Osteocyte (in vitro differentiated cells): Measurements from ENCODE around the gene SCAI. TPM values are rescaled to one million over a fixed set of nuclear protein-coding genes. Genes with fewer than 3 reads are reported as not detected.

ENCODE experiments used
- DNase-seq: peaks from one replicate; pipeline ENCODE4 v3.0.0; 2021; ENCODE audit warnings: mixed read lengths; ENCODE audit not compliant: unreplicated experiment; ENCODE audit errors: extremely low spot score
- H3K27ac Mint-ChIP-seq: one replicate; pipeline ENCODE4 v1.8.0; 2021; ENCODE audit warnings: mild to moderate bottlenecking, mixed read lengths; ENCODE audit not compliant: unreplicated experiment
- H3K27me3 Mint-ChIP-seq: one replicate; pipeline ENCODE4 v1.8.0; 2021; ENCODE audit warnings: mixed read lengths; ENCODE audit not compliant: unreplicated experiment
- H3K36me3 Mint-ChIP-seq: one replicate; pipeline ENCODE4 v1.8.0; 2021; ENCODE audit warnings: mixed read lengths; ENCODE audit not compliant: unreplicated experiment
- H3K4me1 Mint-ChIP-seq: one replicate; pipeline ENCODE4 v1.8.0; 2021; ENCODE audit warnings: mixed read lengths; ENCODE audit not compliant: unreplicated experiment
- H3K4me3 Mint-ChIP-seq: one replicate; pipeline ENCODE4 v1.8.0; 2021; ENCODE audit warnings: mild to moderate bottlenecking, moderate library complexity, mixed read lengths; ENCODE audit not compliant: unreplicated experiment
- H3K9me3 Mint-ChIP-seq: one replicate; pipeline ENCODE4 v1.8.0; 2021; ENCODE audit warnings: mixed read lengths; ENCODE audit not compliant: unreplicated experiment
- total RNA-seq: library from RNA; stranded (reverse); gene quantifications from 2 replicates; pipeline ENCODE4 v1.2.1, GENCODE V29; 2021
- TF ChIP-seq, protein P1 (sequence below): fragments of 200-600 bp; sonication (generic); IDR thresholded peaks from 2 replicates; pipeline ENCODE4 v1.5.0; 2021; ENCODE audit warnings: antibody characterized with exemption, mild to moderate bottlenecking, moderate library complexity

The SCAI gene
- total RNA-seq, 1 donor from 2014 or later = 8.6 TPM

DNA sequence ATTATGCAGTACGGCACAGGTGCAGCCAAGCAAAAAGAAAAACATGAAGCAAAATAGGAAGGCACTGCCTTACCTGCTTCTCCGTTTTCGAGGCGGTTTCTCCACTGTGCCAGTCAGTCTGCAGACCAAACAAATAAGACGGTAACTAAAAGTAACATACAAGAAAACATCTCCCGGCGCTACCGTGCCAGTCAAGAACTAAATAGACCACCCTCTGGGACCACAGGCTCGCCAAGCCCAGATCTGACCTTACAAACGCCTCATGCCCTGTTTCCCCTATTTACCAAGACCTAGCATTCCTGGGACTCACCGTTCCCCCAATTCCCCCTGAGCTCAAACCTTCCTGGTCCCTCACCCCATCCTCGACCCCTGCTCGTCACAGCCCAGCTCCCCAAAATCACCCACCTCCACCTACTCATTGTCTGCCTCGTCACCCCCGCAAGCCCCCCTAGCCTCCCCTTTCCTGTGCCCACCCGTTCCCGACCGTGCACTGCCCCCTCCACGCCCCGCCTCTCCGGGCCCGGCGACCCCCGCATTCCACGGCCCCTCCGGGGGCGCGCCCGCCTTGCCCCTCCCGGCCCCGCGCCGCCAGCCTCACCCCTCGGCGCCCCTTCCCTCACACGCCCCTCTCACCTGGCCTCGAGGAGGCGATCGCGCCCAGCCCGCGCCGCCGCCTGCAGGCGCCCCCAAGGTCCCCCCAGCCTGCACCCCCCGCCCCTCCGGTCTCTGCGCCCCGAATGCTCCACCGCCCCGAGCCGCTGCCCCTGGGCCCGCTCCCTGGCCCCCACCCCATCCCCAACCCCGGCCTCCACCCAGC, 560 bp downstream of the SCAI start:
- Mint-ChIP-seq H3K4me3 (peak overlapping the region; percentile 93), H3K9me3 (no peaks in the 10 kb centered on the region), H3K27me3 (no peaks in the 10 kb centered on the region), H3K4me1 (peaks cover 14% of the 10 kb centered on the region), H3K27ac (peak overlapping the region; percentile 62), H3K36me3 (peaks cover 5% of the 10 kb centered on the region)
- peak; percentile 81 for DNase-seq
- TF ChIP-seq, protein P1, sequence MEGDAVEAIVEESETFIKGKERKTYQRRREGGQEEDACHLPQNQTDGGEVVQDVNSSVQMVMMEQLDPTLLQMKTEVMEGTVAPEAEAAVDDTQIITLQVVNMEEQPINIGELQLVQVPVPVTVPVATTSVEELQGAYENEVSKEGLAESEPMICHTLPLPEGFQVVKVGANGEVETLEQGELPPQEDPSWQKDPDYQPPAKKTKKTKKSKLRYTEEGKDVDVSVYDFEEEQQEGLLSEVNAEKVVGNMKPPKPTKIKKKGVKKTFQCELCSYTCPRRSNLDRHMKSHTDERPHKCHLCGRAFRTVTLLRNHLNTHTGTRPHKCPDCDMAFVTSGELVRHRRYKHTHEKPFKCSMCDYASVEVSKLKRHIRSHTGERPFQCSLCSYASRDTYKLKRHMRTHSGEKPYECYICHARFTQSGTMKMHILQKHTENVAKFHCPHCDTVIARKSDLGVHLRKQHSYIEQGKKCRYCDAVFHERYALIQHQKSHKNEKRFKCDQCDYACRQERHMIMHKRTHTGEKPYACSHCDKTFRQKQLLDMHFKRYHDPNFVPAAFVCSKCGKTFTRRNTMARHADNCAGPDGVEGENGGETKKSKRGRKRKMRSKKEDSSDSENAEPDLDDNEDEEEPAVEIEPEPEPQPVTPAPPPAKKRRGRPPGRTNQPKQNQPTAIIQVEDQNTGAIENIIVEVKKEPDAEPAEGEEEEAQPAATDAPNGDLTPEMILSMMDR = no peak

DNA sequence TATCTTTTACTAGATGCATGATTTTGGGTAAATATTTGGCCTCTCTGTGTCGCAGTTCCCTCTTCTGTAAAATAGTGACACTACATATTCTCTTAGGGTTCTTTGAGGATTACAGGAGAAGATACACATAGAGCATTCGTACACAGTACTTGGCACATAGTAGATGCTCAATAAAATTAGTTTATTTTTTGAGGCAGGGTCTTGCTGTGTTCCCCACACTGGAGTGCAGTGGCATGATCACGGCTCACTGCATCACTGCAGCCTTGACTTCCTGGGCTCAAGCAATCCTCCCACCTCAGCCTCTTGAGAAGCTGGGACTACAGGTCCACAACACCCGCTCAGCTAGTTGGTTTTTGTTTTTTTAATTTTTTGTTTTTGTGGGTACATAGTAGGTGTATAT, 1.6 kb downstream of the SCAI start:
- H3K4me1 Mint-ChIP-seq = peaks cover 21% of the 10 kb centered on the region
- H3K27me3 Mint-ChIP-seq = no peaks in the 10 kb centered on the region
- no peak for DNase-seq
- H3K4me3 Mint-ChIP-seq = peak overlapping the region; percentile 93
- TF ChIP-seq, protein P1 = no peak
- no peaks in the 10 kb centered on the region for H3K9me3 Mint-ChIP-seq
- H3K27ac Mint-ChIP-seq = no peak overlapping the region
- peaks cover 1% of the 10 kb centered on the region for H3K36me3 Mint-ChIP-seq

DNA sequence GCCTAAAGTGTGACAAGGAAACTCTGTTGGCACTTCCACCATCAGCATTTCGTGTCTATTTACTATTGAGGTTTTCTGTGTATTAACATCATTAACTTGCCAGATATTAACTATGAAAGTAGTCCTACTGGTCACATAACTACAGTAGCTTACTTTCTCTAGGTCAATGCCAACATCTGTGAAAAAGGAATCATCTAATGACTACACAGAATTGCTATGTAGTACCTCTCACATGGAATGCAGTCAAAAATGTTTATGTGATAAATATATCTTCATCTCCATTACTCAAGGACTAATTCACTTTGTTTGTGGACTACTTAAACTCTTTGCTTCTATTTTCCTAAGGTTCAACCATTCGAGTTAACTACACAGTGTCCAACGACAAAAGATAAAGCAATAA, 2.1 kb downstream of the SCAI start:
- no peak overlapping the region for H3K27ac Mint-ChIP-seq
- H3K4me3 Mint-ChIP-seq = no peak overlapping the region
- H3K27me3 Mint-ChIP-seq = no peaks in the 10 kb centered on the region
- DNase-seq = no peak
- TF ChIP-seq, protein P1 = no peak
- no peaks in the 10 kb centered on the region for H3K9me3 Mint-ChIP-seq
- H3K36me3 Mint-ChIP-seq = peaks cover 1% of the 10 kb centered on the region
- peaks cover 21% of the 10 kb centered on the region for H3K4me1 Mint-ChIP-seq

DNA sequence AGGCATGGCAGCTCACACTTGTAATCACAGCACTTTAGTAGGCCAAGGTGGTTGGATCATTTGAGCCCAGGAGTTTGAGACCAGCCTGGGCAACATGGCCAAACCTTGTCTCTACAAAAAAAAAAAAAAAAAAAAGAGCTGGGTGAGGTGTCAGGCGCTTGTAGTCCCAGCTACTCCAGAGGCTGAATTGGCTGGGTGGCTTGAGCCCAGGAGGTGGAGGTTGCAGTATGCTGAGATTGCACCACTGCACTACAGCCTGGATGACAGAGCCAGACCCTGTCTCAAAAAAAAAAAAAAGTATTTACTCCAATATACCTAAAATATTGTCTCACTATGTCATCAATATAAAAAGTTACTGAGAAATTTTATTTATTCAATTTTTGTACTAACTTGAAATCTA, 2.8 kb downstream of the SCAI start:
- Mint-ChIP-seq H3K4me3 (no peak overlapping the region), H3K27ac (no peak overlapping the region), H3K9me3 (no peaks in the 10 kb centered on the region), H3K4me1 (peaks cover 21% of the 10 kb centered on the region), H3K36me3 (peaks cover 1% of the 10 kb centered on the region), H3K27me3 (no peaks in the 10 kb centered on the region)
- DNase-seq = no peak
- TF ChIP-seq, protein P1 = no peak

DNA sequence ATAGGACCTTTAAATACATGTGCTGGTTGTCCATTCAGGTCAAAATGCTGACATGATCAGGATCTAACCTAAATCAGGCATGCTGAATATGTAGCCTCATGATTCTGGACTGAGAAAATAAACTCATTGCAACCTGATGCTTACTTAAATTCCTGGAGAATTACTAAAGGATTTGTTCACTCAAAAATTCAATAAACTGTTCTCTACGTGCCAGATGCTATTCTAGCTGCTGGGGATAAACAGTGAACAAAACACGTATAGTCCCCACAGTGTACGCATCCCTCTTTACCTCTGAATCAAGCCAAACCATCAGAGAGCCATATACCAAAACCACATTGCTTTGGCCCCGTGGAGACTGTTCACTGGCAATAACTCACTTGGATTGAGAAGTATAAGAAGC, 6.1 kb downstream of the SCAI start:
- Mint-ChIP-seq H3K36me3 (peaks cover 1% of the 10 kb centered on the region), H3K4me3 (no peak overlapping the region), H3K9me3 (peaks cover 11% of the 10 kb centered on the region), H3K27me3 (no peaks in the 10 kb centered on the region), H3K27ac (peak overlapping the region; percentile 50), H3K4me1 (peaks cover 9% of the 10 kb centered on the region)
- DNase-seq = no peak
- TF ChIP-seq, protein P1 = no peak
